VCaP (cell line): Measurements from ENCODE around the gene ZBTB43.

Experiments
- H3K27ac ChIP-seq: fragments of 450-650 bp; 2 replicates; pipeline ENCODE4 v1.5.1; 2017
- CTCF ChIP-seq: fragments of 450-650 bp; conservative IDR thresholded peaks from 2 replicates; pipeline ENCODE4 v1.5.1; 2017; ENCODE audit warnings: mild to moderate bottlenecking, moderate library complexity

Gene ZBTB43

GRCh38 chr9:126833020-126833419 is 28.2 kb downstream of the ZBTB43 start:
- TF ChIP-seq CTCF: no peak

GRCh38 chr9:126833710-126834345 is 29.0 kb downstream of the ZBTB43 start:
- no peak for TF ChIP-seq CTCF
- no peak overlapping the region for H3K27ac ChIP-seq

More at GRCh38 chr9:126833020-126833419, 28.2 kb downstream of the ZBTB43 start:
- no peak overlapping the region for H3K27ac ChIP-seq

- no peak overlapping the region for H3K27ac ChIP-seq
- TF ChIP-seq CTCF: no peak
Measured at GRCh38 chr9:126834672-126835071, 29.8 kb downstream of the ZBTB43 start.

GRCh38 chr9:126836216-126836615 is 31.4 kb downstream of the ZBTB43 start:
- H3K27ac ChIP-seq: no peak overlapping the region
- TF ChIP-seq CTCF: no peak

- TF ChIP-seq CTCF: no peak
- H3K27ac ChIP-seq: no peak overlapping the region
Measured at GRCh38 chr9:126838055-126838811, 33.4 kb downstream of the ZBTB43 start.

- no peak for TF ChIP-seq CTCF
- no peak overlapping the region for H3K27ac ChIP-seq
Measured at GRCh38 chr9:126838895-126839294, 34.1 kb downstream of the ZBTB43 start.

- no peak for TF ChIP-seq CTCF
- no peak overlapping the region for H3K27ac ChIP-seq
Measured at GRCh38 chr9:126839301-126839700, 34.5 kb downstream of the ZBTB43 start.
